NCI-H524 (cell line): Measurements from ENCODE around the gene ENDOG.
"Not testable (repeated sequence)": the region's sequence is repeated elsewhere in the genome, so short reads cannot be mapped to it uniquely, and the experiment has no call there.

Experiments
- DNase-seq, 2 experiments: peaks; one replicate each; lab custom pipeline; 2025; lab: John Stamatoyannopoulos, UW

ENDOG gene

GRCh38 chr9:128862401-128862851 is 44.1 kb downstream of the ENDOG start:
- no peak for DNase-seq

DNA sequence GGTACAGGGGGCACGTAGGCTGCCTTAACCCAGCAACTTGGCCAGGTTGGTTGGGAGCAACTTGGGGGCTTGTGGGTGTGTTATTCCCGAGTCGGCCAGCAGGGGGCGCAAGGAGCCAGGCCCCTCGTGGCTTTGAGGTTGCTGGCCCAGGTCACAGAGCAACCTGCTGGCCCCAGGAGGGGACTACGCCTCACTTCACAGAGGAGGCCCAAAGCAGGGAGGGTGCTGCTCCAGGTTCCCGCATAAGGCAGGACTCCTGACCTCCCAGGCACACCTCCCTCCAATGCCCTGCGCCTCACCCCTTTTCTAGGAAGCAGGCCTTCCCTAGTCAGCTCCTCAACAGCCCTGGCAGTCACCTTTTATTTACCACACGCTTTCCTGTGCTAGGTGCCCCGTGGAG is 45.3 kb downstream of the ENDOG start:
- peak; percentile 20 to 61 for DNase-seq

DNA sequence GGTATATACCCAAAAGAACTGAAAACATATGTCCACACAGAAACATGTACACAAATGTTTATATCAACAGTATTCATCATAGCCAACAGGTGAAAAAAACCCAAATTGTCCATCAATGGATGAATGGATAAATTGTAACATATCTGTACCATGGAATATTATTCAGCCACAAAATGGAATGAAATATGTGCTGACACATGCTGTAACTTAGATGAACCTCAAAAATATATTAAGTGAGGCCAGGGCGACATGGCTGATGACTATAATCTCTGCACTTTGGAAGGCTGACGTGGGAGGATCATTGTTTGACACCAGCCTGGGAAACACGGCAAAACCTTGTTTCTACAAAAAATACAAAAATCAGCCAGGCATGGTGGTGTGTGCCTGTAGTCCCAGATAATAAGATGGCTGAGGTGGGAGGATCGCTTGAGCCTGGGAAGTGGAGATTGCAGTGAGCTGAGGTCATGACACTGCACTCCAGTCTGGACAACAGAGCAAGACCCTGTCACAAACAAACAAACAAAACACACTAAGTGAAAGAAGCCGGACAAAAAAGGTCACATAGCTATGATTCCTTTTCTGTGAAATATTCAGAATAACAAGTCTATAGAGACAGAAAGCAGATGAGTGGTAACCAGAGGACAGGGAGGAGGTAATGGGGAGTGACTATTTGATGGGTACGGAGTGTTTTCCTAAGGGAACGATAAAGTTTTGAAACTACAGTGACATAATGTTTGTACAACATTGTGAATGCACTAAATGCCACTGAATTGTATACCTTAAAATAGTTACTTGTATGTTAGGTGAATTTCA is 52.0 kb downstream of the ENDOG start:
- DNase-seq, result no peak

- DNase-seq, result not testable (repeated sequence)
Observed at GRCh38 chr9:128870941-128871265, 52.6 kb downstream of the ENDOG start.
